T-helper 1 cell (primary cell): ENCODE results near the gene PDE4D.
"Not testable (repeated sequence)": the region's sequence is repeated elsewhere in the genome, so short reads cannot be mapped to it uniquely, and the experiment has no call there.

Experiments used
- DNase-seq, 5 donors: peaks; one replicate each; pipeline ENCODE4 v3.0.0-alpha.2; 2012 to 2020

PDE4D gene

GRCh38 chr5:59575648-59576445, 317.7 kb downstream of the PDE4D start:
- DNase-seq = no peak

- not testable (repeated sequence) for DNase-seq
These were observed 320.0 kb downstream of the PDE4D start for GRCh38 chr5:59573509-59573908.

GRCh38 chr5:59571067-59571466, 322.5 kb downstream of the PDE4D start:
- DNase-seq = no peak

- DNase-seq = no peak
These were observed 323.8 kb downstream of the PDE4D start for GRCh38 chr5:59569608-59570334.

- no peak for DNase-seq
These were observed 324.4 kb downstream of the PDE4D start for GRCh38 chr5:59569158-59569557.

- DNase-seq = no peak
These were observed 325.4 kb downstream of the PDE4D start for GRCh38 chr5:59568161-59568560.

- DNase-seq = no peak
These were observed 328.0 kb downstream of the PDE4D start for GRCh38 chr5:59565551-59565950.

- DNase-seq = no peak
These were observed 328.6 kb downstream of the PDE4D start for GRCh38 chr5:59564895-59565294.

GRCh38 chr5:59562756-59563389, 330.7 kb downstream of the PDE4D start:
- peak in 2 of 5 donors; percentile 3 to 6 for DNase-seq

- no peak for DNase-seq
These were observed 333.0 kb downstream of the PDE4D start for GRCh38 chr5:59560553-59560952.

GRCh38 chr5:59559847-59560246, 333.7 kb downstream of the PDE4D start:
- DNase-seq = no peak

- no peak for DNase-seq
These were observed 334.2 kb downstream of the PDE4D start for GRCh38 chr5:59559323-59559722.

GRCh38 chr5:59558501-59558900, 335.0 kb downstream of the PDE4D start:
- no peak for DNase-seq

- no peak for DNase-seq
These were observed 336.0 kb downstream of the PDE4D start for GRCh38 chr5:59557572-59557971.

- no peak for DNase-seq
These were observed 337.9 kb downstream of the PDE4D start for GRCh38 chr5:59555596-59555995.

GRCh38 chr5:59554501-59554900, 339.0 kb downstream of the PDE4D start:
- DNase-seq = no peak

- DNase-seq = no peak
These were observed 339.5 kb downstream of the PDE4D start for GRCh38 chr5:59553992-59554391.

- DNase-seq = no peak
These were observed 344.6 kb downstream of the PDE4D start for GRCh38 chr5:59548807-59549357.

GRCh38 chr5:59547731-59548130, 345.8 kb downstream of the PDE4D start:
- no peak for DNase-seq

- DNase-seq = no peak
These were observed 349.0 kb downstream of the PDE4D start for GRCh38 chr5:59544573-59544972.

GRCh38 chr5:59543821-59544442, 349.6 kb downstream of the PDE4D start:
- no peak for DNase-seq

GRCh38 chr5:59542851-59543820, 350.4 kb downstream of the PDE4D start:
- DNase-seq = no peak
